Limb (tissue), 2 donors: ENCODE measurements around the gene MYO18A.
"Not testable (repeated sequence)": the region's sequence is repeated elsewhere in the genome, so short reads cannot be mapped to it uniquely, and the experiment has no call there.

Source experiments
- DNase-seq, 2 donors: peaks; one replicate each; pipeline ENCODE4 v3.0.0-alpha.2; 2016; ENCODE audit errors: extremely low spot score in 2 of 2

Gene MYO18A

DNA sequence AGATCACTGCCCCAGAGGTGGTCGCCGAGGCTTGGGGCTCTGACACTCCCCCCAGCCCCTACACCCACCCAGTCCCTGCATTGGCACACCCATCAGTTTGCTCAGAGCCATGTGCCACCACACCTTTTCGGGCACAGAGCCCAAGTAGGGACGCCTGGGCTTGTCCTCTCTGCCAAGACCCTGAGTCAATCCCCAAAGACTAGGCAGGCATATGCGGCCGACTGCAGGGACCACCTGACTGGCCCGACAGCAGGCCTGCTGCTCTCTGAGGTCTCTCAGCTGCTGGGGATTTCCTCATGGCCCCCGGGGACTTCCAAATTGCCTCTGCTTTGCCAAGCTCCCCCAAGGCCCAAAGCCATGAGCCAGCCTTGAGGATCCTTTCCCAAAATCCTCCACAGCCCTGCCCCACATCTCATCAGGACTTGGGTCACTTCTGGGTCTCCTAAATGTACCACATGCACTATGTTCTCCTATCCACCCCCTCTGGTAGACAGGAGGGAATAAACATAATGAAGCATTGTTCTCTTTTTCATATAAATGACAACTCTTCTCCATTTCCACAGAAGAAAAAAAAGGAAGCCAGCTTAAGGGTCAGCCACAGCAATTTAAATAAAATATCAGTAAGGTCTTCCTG is 30.6 kb downstream of the MYO18A start:
- no peak for DNase-seq

- DNase-seq, result peak; percentile 91 to 94
Measured at GRCh38 chr17:29148790-29149430, 31.3 kb downstream of the MYO18A start.

DNA sequence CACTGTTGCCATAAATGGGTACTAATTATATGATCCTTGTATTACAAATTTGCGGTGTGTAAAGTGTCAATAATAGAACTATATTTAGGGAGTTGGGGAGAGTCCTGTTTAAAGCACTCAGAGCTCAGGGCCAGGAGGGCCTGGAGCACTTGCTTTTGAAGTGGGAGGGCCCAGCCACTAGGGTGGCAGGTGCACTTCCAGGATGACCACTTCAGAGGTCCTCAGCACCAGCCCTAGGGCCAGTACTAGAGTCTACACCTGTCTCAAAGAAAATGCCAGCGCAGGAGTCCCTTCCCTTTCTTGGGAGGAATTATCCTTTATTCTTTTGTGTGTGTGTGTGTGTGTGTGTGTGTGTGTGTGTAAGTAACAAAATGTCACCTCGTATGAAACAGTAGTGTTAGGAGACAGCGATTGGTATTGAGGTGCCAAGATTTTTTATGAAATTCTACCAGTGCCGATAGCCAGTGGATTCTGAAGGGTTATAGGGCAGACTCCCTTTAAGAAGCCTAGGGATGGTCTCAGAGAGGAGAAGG is 31.9 kb downstream of the MYO18A start:
- no peak for DNase-seq

DNA sequence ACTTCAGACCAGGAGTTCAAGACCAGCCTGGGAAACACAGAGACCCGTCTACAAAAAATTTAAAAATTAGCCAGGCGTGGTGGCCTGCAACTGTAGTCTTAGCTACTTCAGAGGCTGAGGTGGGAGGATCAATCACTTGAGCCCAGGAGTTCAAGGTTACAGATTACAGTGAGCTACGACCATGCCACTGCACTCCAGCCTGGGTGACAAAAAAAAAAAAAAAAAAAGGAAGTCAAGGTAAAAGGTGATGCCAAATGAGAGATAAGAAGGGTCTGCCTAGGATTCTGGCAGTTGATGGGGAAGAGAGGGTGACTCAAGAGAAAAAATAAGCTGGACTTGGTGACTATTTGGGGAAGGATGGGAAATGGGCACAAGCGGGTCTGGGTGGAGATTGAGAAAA is 32.5 kb downstream of the MYO18A start:
- DNase-seq, result no peak

DNA sequence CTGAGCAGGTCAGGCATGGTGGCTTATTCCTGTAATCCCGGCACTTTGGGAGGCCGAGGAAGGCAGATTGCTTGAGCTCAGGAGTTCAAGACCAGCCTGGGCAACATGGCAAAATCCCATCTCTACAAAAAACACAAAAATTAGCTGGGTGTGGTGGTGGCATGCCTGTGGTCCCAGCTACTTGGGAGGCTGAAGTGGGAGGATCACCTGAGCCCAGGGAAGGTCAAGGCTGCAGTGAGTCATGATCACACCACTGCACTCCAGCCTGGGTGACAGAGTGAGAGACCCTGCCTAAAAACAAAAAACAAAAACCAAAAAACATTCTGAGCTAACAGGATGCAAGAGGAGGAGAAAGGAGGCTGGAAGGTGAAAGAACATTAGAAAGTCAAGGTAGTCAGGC is 33.0 kb downstream of the MYO18A start:
- DNase-seq, result not testable (repeated sequence)

GRCh38 chr17:29146369-29146972 is 33.7 kb downstream of the MYO18A start:
- DNase-seq, result no peak

DNA sequence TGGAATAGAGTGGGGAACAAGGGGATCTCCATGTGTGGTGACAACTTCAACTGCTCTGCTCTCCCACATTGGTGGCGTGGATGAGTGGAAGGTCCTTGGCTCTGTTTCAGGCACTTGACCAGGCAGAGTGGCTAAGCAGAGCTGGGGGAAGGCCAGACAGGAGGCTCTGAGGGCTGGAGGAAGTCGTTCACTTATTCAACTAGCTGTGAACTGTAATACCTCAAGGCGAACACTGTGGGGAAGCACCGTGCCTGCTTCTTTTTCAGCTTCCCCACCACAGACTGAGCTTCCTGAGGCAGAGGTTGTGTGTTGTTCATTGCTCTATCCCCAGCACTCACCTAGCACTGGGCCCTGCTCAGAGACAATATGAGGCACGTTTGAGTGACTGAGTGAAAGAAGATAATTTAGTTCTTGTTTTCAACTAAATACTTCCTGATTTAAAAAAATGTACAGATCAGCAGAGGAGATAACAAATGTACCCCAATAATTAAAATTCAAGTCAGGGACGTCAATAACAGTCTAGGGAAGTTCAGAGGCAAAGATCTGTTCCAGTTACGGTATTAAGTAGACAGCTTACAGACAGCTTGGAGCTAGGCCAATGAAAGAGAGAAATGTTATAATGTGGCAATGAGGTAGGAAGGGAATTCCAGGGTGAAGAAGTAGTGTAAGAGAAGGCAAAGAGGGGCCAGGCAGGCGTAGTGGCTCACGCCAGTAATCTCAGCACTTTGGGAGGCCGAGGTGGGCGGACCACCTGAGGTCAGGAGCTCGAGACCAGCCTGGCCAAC is 34.7 kb downstream of the MYO18A start:
- DNase-seq, result peak; percentile 69 to 78

- no peak for DNase-seq
Measured at GRCh38 chr17:29143894-29144293, 36.3 kb downstream of the MYO18A start.

DNA sequence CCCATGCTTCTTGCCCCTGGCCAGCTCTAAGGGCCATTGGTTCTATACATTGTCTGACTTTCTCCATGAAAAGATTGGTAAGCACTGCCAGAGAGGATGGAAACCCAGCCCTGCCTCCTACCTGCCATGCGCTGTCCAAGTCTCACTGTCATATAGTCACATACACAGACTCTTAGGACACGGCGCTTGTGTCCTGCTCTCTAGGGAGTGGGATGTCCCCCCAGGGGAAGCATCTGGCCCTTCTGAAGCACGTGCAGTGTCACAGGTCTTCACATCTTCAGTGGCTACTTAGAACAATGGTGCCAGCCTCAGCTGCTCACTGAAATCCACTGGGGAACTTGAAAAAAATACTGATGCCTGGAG is 38.7 kb downstream of the MYO18A start:
- DNase-seq, result no peak

- DNase-seq, result peak in 1 of 2 donors; percentile 75
Measured at GRCh38 chr17:29140631-29141513, 39.3 kb downstream of the MYO18A start.

DNA sequence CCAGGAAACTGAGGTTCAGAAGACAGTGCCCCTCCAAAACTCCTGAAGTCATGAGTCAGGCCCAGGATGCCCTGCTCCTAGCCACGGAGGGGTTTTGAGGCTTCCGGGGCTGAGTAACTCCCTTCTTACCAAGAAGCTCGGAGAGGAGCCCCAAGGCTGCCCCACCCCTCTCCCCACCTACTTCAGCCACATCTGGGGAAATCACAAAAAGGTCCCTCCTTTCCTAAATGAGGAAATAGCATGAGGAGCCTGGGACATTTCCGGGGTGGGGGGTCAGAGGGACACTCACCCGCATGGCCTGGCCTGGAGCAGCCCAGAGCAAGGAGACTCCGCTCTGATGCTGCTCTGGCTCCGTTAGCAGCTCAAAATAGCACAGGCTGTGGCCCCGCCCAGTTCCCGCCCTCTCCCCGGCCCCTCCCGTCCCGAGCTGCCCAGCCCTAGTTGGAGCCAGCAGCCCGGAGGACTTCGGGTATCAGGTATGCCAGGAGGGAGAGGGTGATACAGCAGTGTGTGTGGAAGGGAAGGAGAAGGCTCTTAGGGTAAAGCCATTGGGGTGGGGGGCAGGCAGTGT is 40.1 kb downstream of the MYO18A start:
- DNase-seq, result peak; percentile 81 to 87

DNA sequence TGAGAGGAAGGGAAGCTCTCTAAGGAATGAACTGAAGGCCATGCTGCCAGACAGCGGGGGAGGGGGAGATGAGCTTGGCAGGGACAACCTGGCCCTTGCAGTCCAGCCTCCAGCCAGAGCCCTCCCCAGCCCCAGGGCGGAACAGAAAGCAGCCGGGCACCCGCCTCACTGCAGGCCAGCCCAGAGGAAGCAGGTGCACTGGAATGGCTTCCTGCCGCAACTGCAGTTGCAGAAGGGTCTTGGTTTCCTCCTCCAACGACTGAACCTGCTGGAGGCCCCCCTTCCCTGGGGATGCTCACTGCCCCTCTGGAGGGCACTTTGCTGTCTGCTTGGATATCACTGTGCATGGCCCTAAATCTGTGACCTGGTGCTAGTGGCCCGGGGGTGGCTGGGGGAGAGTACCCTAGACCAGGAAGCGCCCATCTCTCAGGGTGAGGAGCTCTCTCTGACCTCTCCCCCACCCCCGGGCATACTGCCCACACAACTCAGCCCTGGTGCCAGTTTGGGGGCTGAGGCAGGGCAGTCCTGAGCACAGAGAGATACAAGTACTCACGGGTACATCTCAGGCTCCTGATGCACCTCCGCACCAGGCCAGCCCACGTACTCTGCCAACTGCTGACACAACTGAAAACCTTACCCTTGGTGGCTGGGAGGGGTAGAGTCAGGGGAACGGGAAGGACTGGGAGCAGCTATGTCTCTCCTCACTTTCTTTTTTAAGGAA is 41.1 kb downstream of the MYO18A start:
- no peak for DNase-seq

- no peak for DNase-seq
Measured at GRCh38 chr17:29138184-29138955, 41.8 kb downstream of the MYO18A start.

DNA sequence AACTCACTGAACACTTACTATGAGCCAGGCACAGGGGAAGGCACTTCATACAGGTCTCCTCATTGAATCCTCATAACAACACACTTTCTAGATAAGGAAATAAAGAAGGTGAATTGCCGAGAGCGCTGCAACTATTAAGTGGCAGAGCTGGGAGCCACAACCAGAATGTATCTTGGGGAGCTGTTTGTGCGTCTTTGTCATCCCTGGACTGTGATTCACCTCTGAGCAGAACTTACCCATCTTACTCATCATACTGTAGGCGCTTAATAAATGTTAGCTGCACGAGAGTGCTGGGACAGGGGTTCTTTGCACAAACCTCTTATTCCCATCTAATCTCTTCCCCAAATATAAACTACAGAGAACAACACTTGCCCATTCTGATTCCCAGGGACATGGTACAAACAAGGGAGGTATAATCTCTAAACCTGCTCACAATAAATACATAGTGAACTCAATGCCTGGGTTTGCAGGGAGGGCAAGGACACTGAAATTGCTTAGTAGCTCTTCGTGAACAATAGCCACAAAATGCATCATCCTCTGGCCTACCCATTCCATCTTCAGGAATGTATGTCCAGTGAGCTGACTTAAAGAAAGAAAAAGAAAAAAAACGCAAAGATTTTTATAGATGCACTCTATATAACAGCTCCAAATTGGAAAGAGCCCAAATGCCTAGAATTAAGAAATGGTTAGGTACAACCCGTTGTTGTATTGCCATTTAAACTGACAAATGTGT is 43.0 kb downstream of the MYO18A start:
- DNase-seq, result no peak

GRCh38 chr17:29135464-29135863 is 44.7 kb downstream of the MYO18A start:
- no peak for DNase-seq

- DNase-seq, result no peak
Measured at GRCh38 chr17:29133121-29133713, 47.0 kb downstream of the MYO18A start.

- DNase-seq, result no peak
Measured at GRCh38 chr17:29131814-29132682, 48.1 kb downstream of the MYO18A start.
